HG02678 (cell line): ENCODE measurements around the gene FA2H.
"Not testable (repeated sequence)": the region's sequence is repeated elsewhere in the genome, so short reads cannot be mapped to it uniquely, and the experiment has no call there.

Source experiments
- ATAC-seq: cut with Tn5 transposase; IDR thresholded peaks from one replicate; pipeline ENCODE4 v1.9.1; 2021; ENCODE audit warnings: mild to moderate bottlenecking, moderate library complexity; ENCODE audit not compliant: unreplicated experiment

Gene FA2H, protein sequence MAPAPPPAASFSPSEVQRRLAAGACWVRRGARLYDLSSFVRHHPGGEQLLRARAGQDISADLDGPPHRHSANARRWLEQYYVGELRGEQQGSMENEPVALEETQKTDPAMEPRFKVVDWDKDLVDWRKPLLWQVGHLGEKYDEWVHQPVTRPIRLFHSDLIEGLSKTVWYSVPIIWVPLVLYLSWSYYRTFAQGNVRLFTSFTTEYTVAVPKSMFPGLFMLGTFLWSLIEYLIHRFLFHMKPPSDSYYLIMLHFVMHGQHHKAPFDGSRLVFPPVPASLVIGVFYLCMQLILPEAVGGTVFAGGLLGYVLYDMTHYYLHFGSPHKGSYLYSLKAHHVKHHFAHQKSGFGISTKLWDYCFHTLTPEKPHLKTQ

DNA sequence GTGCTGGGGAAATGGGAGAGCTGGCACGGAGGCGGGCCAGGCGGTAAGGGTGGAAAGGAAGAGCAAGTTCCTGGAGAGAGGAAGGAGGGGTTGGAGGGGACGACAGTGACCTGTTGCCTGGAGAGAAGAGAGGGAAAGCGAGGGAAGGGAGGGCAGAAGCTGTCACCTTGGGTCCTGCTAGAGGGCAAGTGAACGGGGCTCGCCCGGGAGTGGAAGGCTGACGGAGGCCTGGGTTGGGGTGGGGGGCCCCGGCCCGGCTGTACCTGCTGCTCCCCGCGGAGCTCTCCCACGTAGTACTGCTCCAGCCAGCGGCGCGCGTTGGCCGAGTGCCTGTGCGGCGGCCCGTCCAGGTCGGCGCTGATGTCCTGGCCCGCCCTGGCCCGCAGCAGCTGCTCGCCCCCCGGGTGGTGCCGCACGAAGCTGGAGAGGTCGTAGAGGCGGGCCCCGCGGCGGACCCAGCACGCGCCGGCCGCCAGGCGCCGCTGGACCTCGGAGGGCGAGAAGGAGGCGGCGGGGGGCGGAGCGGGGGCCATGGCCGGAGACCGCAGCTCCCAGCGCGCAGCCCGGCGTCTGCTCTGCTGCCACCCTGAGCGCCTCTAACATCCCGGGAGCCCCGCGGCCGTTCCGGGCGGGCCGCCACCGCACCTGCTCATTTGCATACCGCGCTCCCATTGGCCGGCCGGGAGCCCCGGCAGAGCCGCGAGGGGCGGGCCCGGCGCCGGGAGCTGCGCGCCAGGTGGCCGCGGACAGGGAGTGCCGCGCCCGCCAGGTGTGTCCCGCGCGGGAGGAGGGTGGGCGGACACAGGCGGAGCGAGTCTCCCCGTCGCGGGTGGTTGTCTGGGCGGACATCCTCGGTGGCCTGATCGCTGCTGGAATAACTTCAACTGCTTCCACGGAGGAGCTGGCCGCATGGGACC lies at the start of gene FA2H:
FA2H (minus strand) TSS at position 598 of the 917 bp plus-strand sequence; CDS start at position 533, 65 bp downstream.
- ATAC-seq, result peak; percentile 88

DNA sequence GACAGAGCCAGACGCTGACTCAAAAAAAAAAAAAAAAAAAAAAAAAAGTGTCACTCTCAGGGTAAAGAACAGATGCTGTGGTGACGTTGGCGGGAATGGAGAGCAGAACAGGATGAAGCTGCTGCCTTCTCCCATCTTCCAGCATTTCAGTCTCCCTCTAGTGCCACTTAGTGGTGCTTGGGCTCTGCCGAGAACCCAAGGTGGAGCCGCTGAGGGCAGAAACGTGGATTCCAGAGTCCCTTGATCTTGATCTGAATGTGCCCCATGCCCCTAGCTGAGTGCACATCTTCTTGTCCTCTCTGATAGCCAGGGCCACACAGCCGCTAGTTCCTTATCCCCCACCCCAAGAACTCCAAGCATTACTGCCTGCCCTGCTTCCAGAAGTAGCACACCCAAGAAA lies 43.2 kb upstream of the FA2H start:
- ATAC-seq, result no peak

GRCh38 chr16:74813109-74813641 lies 38.6 kb upstream of the FA2H start:
- ATAC-seq, result peak; percentile 100

DNA sequence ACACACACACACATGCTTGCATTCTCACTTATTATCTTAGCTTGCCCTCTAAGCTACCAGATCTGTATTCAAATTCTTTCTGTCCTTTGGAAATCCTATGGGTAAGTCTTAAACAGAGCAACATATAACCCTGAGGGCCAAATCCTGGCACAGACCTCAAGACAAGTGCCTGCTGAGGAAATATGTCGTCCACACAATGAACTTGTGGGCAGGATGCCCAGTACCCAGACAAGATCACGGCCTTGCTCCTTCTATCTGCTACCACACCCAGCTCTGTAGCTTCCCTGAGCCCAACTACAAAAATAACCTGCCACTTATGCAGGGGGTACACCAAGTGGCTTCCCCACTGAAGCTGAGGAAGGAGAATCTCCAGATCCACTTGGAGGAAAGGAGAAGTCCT lies 37.3 kb upstream of the FA2H start:
- no peak for ATAC-seq

GRCh38 chr16:74811216-74811615 lies 36.6 kb upstream of the FA2H start:
- ATAC-seq, result not testable (repeated sequence)

GRCh38 chr16:74807052-74807646 lies 32.5 kb upstream of the FA2H start:
- no peak for ATAC-seq

DNA sequence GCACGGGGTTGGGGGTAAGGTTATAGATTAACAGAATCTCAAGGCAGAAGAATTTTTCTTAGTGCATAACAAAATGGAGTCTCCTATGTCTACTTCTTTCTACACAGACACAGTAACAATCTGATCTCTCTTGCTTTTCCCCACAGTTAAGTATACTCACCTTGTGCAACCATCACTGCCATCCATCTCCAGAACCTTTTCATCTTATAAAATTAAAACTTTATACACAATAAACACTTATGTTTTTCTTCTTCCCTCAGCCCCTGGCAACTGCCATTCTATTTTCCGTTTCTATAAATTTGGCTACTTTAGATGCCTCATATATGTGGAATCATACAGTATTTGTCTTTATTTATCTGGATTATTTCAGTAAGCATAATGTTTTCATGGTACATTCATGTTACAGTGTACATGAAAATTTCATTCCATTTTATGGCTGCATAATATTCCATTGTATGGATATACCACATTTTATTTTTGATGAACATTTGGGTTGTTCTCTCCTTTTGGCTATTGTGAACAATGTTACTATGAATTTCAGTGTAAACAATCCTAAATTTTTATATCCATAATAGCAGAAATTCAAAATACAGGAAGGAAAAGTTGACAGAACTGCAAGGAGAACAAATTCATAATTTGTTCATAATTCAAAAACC lies 25.7 kb upstream of the FA2H start:
- ATAC-seq, result no peak

DNA sequence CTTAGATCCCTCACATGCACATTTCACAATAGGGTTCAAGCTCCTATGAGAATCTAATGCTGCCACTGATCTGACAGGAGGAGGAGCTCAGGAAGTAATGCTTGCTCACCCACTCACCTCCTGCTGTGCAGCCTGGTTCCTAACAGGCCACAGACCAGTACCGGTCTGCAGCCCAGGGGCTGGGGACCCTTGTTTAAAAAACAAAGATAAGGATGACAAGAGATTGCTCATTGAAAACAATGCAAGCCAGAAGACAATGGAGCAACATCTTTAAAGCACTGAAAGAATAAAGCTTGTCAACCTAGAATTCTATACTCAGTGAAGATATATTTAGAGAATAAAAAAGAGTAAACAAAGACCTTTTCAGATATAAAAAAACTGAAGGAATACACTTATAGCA lies 22.8 kb upstream of the FA2H start:
- ATAC-seq, result no peak

DNA sequence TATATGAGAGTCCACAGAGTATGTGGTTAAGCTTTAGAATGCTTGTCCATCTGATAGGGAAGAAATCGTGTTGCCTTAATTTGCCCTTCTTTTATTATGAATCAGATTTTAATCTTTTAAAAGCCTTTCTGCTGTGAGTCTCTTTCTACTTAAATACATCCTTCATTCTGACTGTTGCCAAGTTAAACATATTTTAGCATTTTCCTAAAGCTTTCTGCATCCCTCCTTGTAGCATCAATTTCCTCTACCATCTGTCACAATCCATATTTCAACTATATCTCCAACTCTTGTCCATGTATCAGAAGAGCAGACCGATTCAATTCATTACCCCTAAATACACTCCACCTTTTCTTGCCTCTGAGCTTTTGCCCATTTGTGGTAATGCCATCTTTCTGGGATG lies 20.5 kb upstream of the FA2H start:
- ATAC-seq, result no peak

- no peak for ATAC-seq
Measured at GRCh38 chr16:74794668-74795067, 20.0 kb upstream of the FA2H start.

- no peak for ATAC-seq
Measured at GRCh38 chr16:74793571-74793970, 19.0 kb upstream of the FA2H start.

- no peak for ATAC-seq
Measured at GRCh38 chr16:74792225-74792624, 17.6 kb upstream of the FA2H start.

DNA sequence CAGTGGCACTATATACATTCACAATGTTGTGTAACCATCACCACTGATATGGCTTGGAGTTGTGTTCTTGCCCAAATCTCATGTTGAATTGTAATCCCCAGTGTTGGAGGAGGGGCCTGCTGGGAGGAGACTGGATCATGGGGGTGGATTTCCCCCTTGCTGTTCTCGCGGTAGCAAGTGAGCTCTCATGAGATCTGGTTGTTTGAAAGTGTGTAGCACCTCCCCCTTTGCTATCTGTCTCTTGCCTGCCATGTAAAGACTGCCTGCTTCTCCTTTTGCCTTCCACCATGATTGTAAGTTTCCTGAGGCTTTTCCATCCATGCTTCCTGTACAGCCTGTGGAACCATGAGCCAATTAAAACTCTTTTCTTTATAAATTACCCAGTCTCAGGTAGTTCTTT lies 17.1 kb upstream of the FA2H start:
- ATAC-seq, result not testable (repeated sequence)

- ATAC-seq, result no peak
Measured at GRCh38 chr16:74788108-74788507, 13.5 kb upstream of the FA2H start.

DNA sequence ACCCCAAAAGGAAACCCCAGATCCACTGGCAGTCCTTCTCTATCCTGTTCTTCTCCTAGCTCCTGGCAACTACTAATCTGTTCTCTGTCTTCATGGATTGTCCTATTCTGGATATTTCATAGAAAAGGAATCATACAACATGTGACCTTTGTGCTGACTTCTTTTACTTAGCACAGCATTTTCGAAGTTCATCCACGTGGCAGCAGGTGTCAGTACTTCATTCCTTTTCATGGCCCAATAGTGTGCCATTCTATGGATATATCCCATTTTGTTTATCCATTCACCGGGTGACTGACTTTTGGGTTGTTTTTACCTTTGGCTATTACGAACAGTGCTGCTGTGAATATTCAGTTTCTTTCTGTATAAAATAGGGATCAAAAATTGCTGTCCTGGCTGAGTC lies 10.4 kb upstream of the FA2H start:
- ATAC-seq, result no peak

- no peak for ATAC-seq
Measured at GRCh38 chr16:74778646-74779045, 4.0 kb upstream of the FA2H start.

- no peak for ATAC-seq
Measured at GRCh38 chr16:74776926-74777325, 2.3 kb upstream of the FA2H start.

DNA sequence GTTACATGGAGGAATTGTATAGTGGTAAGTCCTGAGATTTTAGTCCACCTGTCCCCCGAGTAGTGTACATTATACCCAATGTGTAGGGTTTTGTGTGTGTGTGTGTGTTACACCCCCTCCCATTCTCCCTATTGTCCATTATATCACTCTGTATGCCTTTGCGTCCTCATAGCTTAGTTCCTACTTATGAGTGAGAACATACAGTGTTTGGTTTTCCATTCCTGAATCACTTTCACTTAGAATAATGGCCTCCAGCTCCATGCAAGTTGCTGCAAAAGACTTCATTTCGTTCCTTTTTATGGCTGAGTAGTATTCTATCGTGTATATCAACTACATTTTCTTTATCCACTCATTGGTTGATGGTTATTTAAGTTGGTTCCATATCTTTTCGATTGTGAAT lies 635 bp upstream of the FA2H start:
- ATAC-seq, result no peak

DNA sequence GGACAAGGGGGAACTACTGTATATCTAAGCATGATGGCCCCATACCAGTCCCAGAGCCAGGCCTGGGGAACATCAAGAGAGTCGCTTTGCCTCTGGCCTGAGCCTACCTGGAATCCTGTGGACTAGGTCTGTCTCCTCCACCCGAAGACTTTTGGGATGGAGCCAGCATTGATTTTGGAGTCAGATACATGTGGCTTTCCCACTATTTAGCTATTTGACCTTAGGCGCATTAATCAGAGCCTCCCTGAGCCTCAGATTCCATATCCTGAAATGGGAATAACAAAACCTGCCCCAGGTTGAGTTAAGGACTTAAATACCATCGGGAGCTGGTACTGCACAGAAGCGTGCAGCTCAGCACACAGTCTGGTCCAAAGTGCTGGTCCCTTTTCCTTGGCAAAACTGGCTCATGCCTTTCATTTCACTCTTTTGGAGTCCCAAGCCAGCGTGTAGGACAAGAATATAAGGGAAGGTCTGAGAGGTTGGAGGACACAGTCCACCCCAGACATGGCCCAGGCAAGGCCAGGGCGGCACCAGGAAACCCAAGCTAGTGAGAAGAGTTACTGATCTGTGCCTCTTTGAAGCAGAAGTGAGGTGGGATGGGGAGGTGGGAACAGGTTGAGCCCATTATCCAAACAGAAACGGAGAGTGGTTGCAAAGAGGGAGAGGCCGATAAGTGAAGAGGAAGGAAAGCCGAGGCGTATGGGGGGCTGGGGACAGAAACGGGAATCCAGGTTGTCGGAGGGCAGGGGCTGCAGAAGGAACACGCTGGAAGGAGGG lies 986 bp downstream of the FA2H start:
- no peak for ATAC-seq
